ENCODE results near the gene TOGARAM1.

Gene TOGARAM1

DNA sequence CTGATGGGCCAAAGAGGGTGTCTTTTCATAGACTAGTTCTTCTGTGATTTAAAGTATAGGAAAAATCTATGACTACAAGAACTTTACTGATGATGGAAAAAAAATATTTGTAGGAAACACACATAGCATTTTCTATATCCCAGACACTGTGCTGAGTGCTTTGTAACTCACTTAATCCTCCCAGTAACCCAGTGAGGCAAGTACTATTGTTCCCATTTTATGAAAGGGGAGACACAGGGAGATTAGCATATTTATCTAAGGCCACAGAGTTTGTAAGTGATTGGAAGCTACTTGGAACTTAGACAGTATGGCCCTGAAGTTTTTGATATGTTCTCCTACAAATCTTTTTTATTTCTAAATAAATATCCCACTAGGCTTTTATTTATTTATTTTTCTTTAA, 141.8 kb downstream of the TOGARAM1 start:
- FAIRE-seq = no peak

DNA sequence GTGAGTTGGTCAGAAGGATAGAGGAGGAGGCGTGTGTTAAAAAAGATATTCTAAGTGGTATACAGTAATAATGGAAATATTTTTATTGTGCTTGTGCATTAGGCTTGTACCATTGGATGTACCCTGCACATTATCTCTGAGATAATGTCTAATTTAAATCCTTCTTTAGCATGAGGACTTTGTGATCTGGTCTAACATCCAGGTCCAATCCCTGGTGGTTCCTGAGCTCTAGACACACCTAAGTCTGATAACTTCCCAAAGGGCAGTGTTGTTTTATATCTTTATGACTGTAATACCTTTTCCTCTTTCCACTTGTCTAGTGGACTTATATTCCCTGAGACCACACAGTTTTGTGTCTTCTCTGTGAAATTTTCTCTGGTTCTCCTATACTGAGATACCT, 142.6 kb downstream of the TOGARAM1 start:
- no peak for FAIRE-seq

GRCh38 chr14:45112896-45113781, 151.1 kb downstream of the TOGARAM1 start:
- no peak for FAIRE-seq

GRCh38 chr14:45114327-45114726, 152.3 kb downstream of the TOGARAM1 start:
- no peak for FAIRE-seq

- no peak for FAIRE-seq
Measured at GRCh38 chr14:45118594-45118993, 156.6 kb downstream of the TOGARAM1 start.

GRCh38 chr14:45120096-45120495, 158.1 kb downstream of the TOGARAM1 start:
- FAIRE-seq = no peak

DNA sequence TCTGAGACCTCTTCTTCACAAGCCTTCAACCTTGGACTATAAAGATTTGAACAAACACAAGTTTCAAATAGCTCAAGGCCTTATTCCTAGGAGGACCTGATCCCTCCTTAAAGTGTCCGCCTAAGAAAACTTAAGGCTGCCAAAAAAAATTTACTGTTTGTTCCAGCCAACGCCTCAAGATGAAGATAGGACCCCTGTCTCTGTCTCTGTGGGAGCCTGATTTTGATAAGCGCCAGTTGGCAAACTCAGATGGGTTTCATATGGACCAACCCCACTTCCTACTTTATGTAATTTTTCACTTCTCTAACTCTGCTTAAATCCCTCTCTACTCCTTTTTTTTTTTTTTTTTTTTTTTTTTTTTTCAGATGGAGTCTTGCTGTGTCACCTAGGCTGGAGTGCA, 161.3 kb downstream of the TOGARAM1 start:
- no peak for FAIRE-seq

Data from TTC549 (cell line).